T-cell (primary cell): ENCODE data around the gene ITPRIP. TPM values are rescaled to one million over a fixed set of nuclear protein-coding genes. Genes with fewer than 3 reads are reported as not detected.

Source experiments
- ATAC-seq, 4 experiments: fragments of 200-7000 bp in 3 of 4; fragments of 150-1000 bp in 1 of 4; cut with Tn5 transposase; replicated peaks in 1 of 4; 1 replicate in 3 of 4; 2 replicates in 1 of 4; pipeline ENCODE4 v1.10.0; 2021; ENCODE audit warnings: moderate library complexity in 3 of 4, mild to moderate bottlenecking in 2 of 4, moderate number of reproducible peaks in 1 of 4
- CTCF ChIA-PET, 2 donors: fragments of 300-600 bp; sonication (Branson Sonifier 250); formaldehyde crosslinking; loops; one replicate each; lab custom pipeline; 2022; ENCODE audit warnings: antibody characterized with exemption in 2 of 2; lab: Charles Lee
- POLR2A ChIA-PET, 2 donors: fragments of 300-600 bp; sonication (Branson Sonifier 250); formaldehyde crosslinking; loops; one replicate each; lab custom pipeline; 2022; ENCODE audit warnings: antibody characterized with exemption in 2 of 2; lab: Charles Lee
- DNase-seq, 35 experiments: peaks; one replicate each; pipeline versions ENCODE4 v3.0.0 to v3.0.0-alpha.2; 2013 to 2023
- H3K27ac ChIP-seq: one replicate; pipeline ENCODE4 v1.5.1; 2013; ENCODE audit warnings: low read length
- H3K27me3 ChIP-seq, 2 experiments: replicated peaks in 1 of 2; 1 replicate in 1 of 2; 2 replicates in 1 of 2; pipeline versions ENCODE4 v1.6.1 to v1.7.0; 2013; ENCODE audit warnings: low read length in 1 of 2, mixed read lengths in 1 of 2; ENCODE audit not compliant: control insufficient read depth in 2 of 2, insufficient read depth in 2 of 2; ENCODE audit errors: extremely low read depth in 1 of 2
- H3K36me3 ChIP-seq, 2 donors: 1 replicate in 1 of 2; 2 replicates in 1 of 2; pipeline versions ENCODE4 v1.6.1 to v1.7.0; 2013; ENCODE audit warnings: low read length in 1 of 2; ENCODE audit not compliant: control insufficient read depth in 2 of 2, insufficient read depth in 1 of 2; ENCODE audit errors: extremely low read depth in 1 of 2
- H3K4me1 ChIP-seq, 2 experiments: 1 replicate in 1 of 2; 2 replicates in 1 of 2; pipeline versions ENCODE4 v1.6.1 to v1.7.0; 2013; ENCODE audit warnings: low read length in 2 of 2, mixed read lengths in 1 of 2; ENCODE audit not compliant: insufficient read depth in 2 of 2, control insufficient read depth in 1 of 2; ENCODE audit errors: extremely low read depth in 1 of 2
- H3K4me3 ChIP-seq, 2 donors: 1 replicate in 1 of 2; 2 replicates in 1 of 2; pipeline versions ENCODE4 v1.5.1 to v1.7.0; 2013; ENCODE audit warnings: mild to moderate bottlenecking in 2 of 2, low read length in 1 of 2, moderate library complexity in 1 of 2; ENCODE audit not compliant: control insufficient read depth in 1 of 2; ENCODE audit errors: extremely low read depth in 1 of 2
- H3K9me3 ChIP-seq: 2 replicates; pipeline ENCODE4 v1.7.0; 2013
- H3K27ac Mint-ChIP-seq, 2 donors: one replicate each; pipeline ENCODE4 v1.8.0; 2020 to 2021; ENCODE audit warnings: mild to moderate bottlenecking in 2 of 2, mixed read lengths in 2 of 2
- H3K27me3 Mint-ChIP-seq, 2 donors: one replicate each; pipeline ENCODE4 v1.8.0; 2021 to 2022; ENCODE audit warnings: mixed read lengths in 2 of 2
- H3K36me3 Mint-ChIP-seq: one replicate; pipeline ENCODE4 v1.8.0; 2021; ENCODE audit warnings: mixed read lengths
- H3K4me1 Mint-ChIP-seq, 3 donors: one replicate each; pipeline ENCODE4 v1.8.0; 2020 to 2022; ENCODE audit warnings: mixed read lengths in 3 of 3, mild to moderate bottlenecking in 1 of 3
- H3K4me3 Mint-ChIP-seq, 3 donors: one replicate each; pipeline ENCODE4 v1.8.0; 2020 to 2022; ENCODE audit warnings: mild to moderate bottlenecking in 3 of 3, mixed read lengths in 3 of 3, moderate library complexity in 3 of 3
- H3K9me3 Mint-ChIP-seq, 3 donors: one replicate each; pipeline ENCODE4 v1.8.0; 2020 to 2022; ENCODE audit warnings: mixed read lengths in 3 of 3
- WGBS: methylation state at CpG from one replicate; pipeline ENCODE4 v1.1.5; 2013; ENCODE audit warnings: missing lambda C conversion rate; ENCODE audit not compliant: insufficient coverage; 5-methylcytosine and 5-hydroxymethylcytosine counted together
- total RNA-seq, 35 experiments: library from RNA in 6 of 35; stranded (reverse) in 6 of 35; fragments of 120-200 nt in 1 of 35; gene quantifications; one replicate each; pipeline versions ENCODE4 v1.2.1 to v1.2.4 and lab custom pipeline; 2013 to 2026

The ITPRIP gene
- total RNA-seq, 5 donors from 2014 or later (not counting 1 experiment from before 2014, with no cell fraction given), result 16.9 to 98.5 (median 25.0) TPM

DNA sequence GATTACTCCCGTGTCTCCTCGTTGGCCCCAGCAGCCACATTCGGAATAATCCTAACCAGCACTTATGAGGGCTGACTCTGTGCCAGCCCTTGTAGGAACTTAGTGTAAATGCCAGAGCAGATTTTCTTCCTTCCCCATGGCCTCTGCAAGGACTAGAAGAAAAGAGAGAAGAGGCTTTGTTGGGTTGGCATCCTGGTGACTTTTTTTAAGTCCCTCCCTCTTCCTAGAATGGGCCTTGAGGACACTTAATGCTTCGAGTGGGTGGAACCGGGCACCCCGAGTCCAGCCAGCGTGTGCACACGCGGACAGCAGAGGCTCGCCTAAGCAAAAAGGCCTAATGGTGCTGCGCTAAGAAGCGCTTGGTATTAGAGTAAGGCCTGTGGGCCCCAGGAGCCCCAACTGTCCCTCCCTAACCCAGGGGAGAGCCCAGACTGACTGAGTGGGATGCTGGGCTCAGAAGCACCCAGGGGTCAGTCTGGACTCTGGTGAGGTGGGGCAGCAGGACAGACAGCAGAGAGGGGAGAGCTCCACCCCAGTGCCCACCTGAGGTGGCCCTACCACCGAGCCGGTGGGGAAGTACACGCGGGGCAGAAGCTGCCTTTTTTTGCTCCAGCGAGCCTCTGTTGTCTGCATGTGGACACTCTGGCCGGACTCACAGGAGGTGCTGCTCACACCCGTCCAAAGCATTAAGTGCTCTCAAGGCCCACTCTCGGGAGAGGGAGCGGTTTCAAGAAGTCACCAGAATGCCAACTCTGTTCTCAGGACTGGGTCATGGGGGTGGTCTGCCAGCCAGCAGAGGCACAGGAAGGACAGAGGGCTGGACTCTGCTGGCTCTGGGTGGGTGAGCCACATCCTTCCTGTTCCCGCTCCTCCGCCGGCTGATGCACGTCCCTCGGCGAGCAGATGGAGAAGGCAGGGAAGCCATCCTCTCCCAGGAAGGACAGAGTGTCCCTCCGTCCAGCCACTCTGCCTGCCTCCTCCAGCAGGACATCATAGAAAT is 12.5 kb downstream of the ITPRIP start:
- peaks cover 100% of the 10 kb centered on the region in 3 donors for H3K4me1 Mint-ChIP-seq
- H3K27ac Mint-ChIP-seq, result peak overlapping the region; percentile 97 to 98
- peaks cover 5% of the 10 kb centered on the region for H3K36me3 Mint-ChIP-seq
- ATAC-seq (no peak), DNase-seq (no peak)
- Histone ChIP-seq H3K36me3 (peaks cover 7 to 9% of the 10 kb centered on the region in 2 donors), H3K27me3 (no peaks in the 10 kb centered on the region), H3K4me3 (peak overlapping the region in 1 of 2 donors; percentile 36), H3K27ac (peak overlapping the region; percentile 32), H3K4me1 (peaks cover 84 to 100% of the 10 kb centered on the region in 2 experiments), H3K9me3 (no peaks in the 10 kb centered on the region)
- ChIA-PET POLR2A (interaction anchor here in 1 of 2 donors (0.9 kb wide), 1 partner anchor 11 kb away, joined by 3 read pairs; no protein-coding TSS in a partner anchor), CTCF (no interaction called here)
- H3K27me3 Mint-ChIP-seq, result no peaks in the 10 kb centered on the region
- no peaks in the 10 kb centered on the region for H3K9me3 Mint-ChIP-seq
- peak overlapping the region; percentile 43 to 85 (median 58) for H3K4me3 Mint-ChIP-seq
- WGBS, result 56% methylated on average over 18 of the region's 28 CpGs

- ChIA-PET CTCF (interaction anchor here in 1 of 2 donors (0.6 to 1.0 kb wide), 2 partner anchors 30 to 33 kb away, joined by 3 read pairs; no protein-coding TSS in a partner anchor), POLR2A (no interaction called here)
- H3K9me3 Mint-ChIP-seq, result no peaks in the 10 kb centered on the region
- H3K27ac Mint-ChIP-seq, result peak overlapping the region; percentile 97 to 98
- peaks cover 5% of the 10 kb centered on the region for H3K36me3 Mint-ChIP-seq
- WGBS, result 92% methylated on average over 4 of the region's 10 CpGs
- H3K27me3 Mint-ChIP-seq, result no peaks in the 10 kb centered on the region
- peaks cover 99 to 100% (median 100%) of the 10 kb centered on the region in 3 donors for H3K4me1 Mint-ChIP-seq
- Histone ChIP-seq H3K27me3 (no peaks in the 10 kb centered on the region), H3K4me1 (peaks cover 82 to 100% of the 10 kb centered on the region in 2 experiments), H3K9me3 (no peaks in the 10 kb centered on the region), H3K36me3 (peaks cover 6 to 7% of the 10 kb centered on the region in 2 donors), H3K4me3 (peak overlapping the region in 1 of 2 donors; percentile 49), H3K27ac (peak overlapping the region; percentile 74)
- DNase-seq (no peak), ATAC-seq (no peak)
- peak overlapping the region in 2 of 3 donors; percentile 49 to 85 for H3K4me3 Mint-ChIP-seq
Observed at GRCh38 chr10:104324931-104325330, 13.3 kb downstream of the ITPRIP start.

- H3K4me1 Mint-ChIP-seq, result peaks cover 99 to 100% (median 100%) of the 10 kb centered on the region in 3 donors
- no peaks in the 10 kb centered on the region for H3K9me3 Mint-ChIP-seq
- DNase-seq (peak in 1 of 35 experiments; percentile 37), ATAC-seq (no peak)
- H3K4me3 Mint-ChIP-seq, result peak overlapping the region; percentile 31 to 85 (median 49)
- WGBS, result 47% methylated on average over 6 of the region's 9 CpGs
- CTCF ChIA-PET, result interaction anchor here (1.0 to 2.0 kb wide), 2 partner anchors 18 to 33 kb away, joined by 3 to 6 read pairs; no protein-coding TSS in a partner anchor
- Histone ChIP-seq H3K27ac (peak overlapping the region; percentile 74), H3K9me3 (no peaks in the 10 kb centered on the region), H3K4me1 (peaks cover 82 to 98% of the 10 kb centered on the region in 2 experiments), H3K27me3 (no peaks in the 10 kb centered on the region), H3K36me3 (peaks cover 6 to 7% of the 10 kb centered on the region in 2 donors), H3K4me3 (peak overlapping the region in 1 of 2 donors; percentile 49)
- H3K27ac Mint-ChIP-seq, result peak overlapping the region; percentile 97 to 98
- no peaks in the 10 kb centered on the region for H3K27me3 Mint-ChIP-seq
- POLR2A ChIA-PET, result no interaction called here
- H3K36me3 Mint-ChIP-seq, result peaks cover 5% of the 10 kb centered on the region
Observed at GRCh38 chr10:104324221-104324686, 14.0 kb downstream of the ITPRIP start.

DNA sequence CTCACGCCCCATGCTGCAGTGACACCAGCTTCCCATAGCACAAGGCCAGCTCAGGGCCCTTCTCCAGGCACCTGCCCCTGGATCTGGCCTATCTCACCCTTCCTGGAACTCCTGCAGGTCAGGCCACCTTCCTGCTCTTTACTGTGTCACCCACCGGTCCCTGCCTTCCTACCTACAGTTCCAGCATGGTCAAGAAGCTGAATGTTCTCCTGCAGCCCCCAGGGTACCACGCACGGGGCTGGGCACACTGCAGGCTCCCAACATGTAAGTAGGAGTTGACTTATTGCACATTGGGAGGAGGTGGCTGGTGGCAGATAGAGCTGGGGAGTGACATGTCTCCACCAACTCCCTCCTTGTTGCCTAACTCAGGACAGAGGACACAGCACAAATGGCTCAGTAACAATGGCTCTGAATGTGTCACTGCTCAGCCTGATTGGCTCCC is 14.5 kb downstream of the ITPRIP start:
- Histone ChIP-seq H3K27me3 (no peaks in the 10 kb centered on the region), H3K27ac (peak overlapping the region; percentile 74), H3K4me3 (peak overlapping the region in 1 of 2 donors; percentile 49), H3K36me3 (peaks cover 6 to 11% of the 10 kb centered on the region in 2 donors), H3K9me3 (no peaks in the 10 kb centered on the region), H3K4me1 (peaks cover 84 to 98% of the 10 kb centered on the region in 2 experiments)
- peaks cover 99 to 100% (median 100%) of the 10 kb centered on the region in 3 donors for H3K4me1 Mint-ChIP-seq
- peak overlapping the region; percentile 97 to 98 for H3K27ac Mint-ChIP-seq
- no peaks in the 10 kb centered on the region for H3K9me3 Mint-ChIP-seq
- peak overlapping the region; percentile 31 to 85 (median 49) for H3K4me3 Mint-ChIP-seq
- H3K36me3 Mint-ChIP-seq, result peaks cover 5% of the 10 kb centered on the region
- 95% methylated on average over 3 of the region's 4 CpGs for WGBS
- ChIA-PET CTCF (interaction anchor here (2.0 to 2.7 kb wide), 2 partner anchors 17 to 18 kb away, joined by 6 to 20 read pairs; no protein-coding TSS in a partner anchor), POLR2A (no interaction called here)
- no peaks in the 10 kb centered on the region for H3K27me3 Mint-ChIP-seq
- no peak for DNase-seq
- ATAC-seq, result no peak

DNA sequence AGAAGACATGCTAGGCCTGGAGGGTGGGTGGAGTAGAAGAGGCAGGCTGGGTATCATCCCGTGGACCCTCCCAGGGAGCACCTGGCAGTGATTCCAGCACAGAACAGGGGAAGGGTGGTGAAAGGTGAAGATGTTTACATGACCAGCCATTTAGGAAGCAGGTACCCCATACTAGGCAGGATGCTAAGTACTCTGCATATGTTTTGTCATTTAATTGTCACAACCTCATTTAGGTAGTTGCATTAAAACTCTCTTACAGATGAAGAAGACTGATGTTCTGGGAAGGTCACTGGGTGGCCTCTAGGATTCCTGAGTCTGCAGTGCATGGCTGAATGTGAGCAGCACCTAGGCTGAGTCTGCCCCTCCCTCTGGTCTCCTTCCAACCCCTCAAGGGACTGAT is 15.2 kb downstream of the ITPRIP start:
- H3K4me1 ChIP-seq, result peaks cover 90 to 92% of the 10 kb centered on the region in 2 experiments
- DNase-seq (no peak), ATAC-seq (no peak)
- peaks cover 98 to 100% (median 100%) of the 10 kb centered on the region in 3 donors for H3K4me1 Mint-ChIP-seq
- H3K27me3 ChIP-seq, result no peaks in the 10 kb centered on the region
- H3K27ac Mint-ChIP-seq, result peak overlapping the region; percentile 97 to 98
- H3K4me3 Mint-ChIP-seq, result peak overlapping the region; percentile 14 to 85 (median 62)
- no peaks in the 10 kb centered on the region for H3K9me3 Mint-ChIP-seq
- H3K36me3 ChIP-seq, result peaks cover 7 to 15% of the 10 kb centered on the region in 2 donors
- H3K9me3 ChIP-seq, result no peaks in the 10 kb centered on the region
- POLR2A ChIA-PET, result no interaction called here
- H3K4me3 ChIP-seq, result no peak overlapping the region
- peak overlapping the region; percentile 74 for H3K27ac ChIP-seq
- H3K27me3 Mint-ChIP-seq, result no peaks in the 10 kb centered on the region
- WGBS, result no CpG with 5 or more reads among the region's 1 CpG
- H3K36me3 Mint-ChIP-seq, result peaks cover 8% of the 10 kb centered on the region
- CTCF ChIA-PET, result interaction anchor here (1.4 to 2.7 kb wide), 6 partner anchors 15 to 29 kb away, joined by 4 to 20 read pairs (median 9); partner anchors contain the start of gene ITPRIP (in 1 of the 2)
